Keratinocyte (primary cell): ENCODE measurements around the gene SRD5A2. TPM values are rescaled to one million over a fixed set of nuclear protein-coding genes. Genes with fewer than 3 reads are reported as not detected.

ENCODE experiments used
- DNase-seq: peaks from one replicate; pipeline ENCODE4 v3.0.0-alpha.2; 2011; ENCODE audit warnings: low read depth, missing footprints, low spot score
- FAIRE-seq: peaks from 2 replicates; lab custom pipeline; 2011; peaks lifted over from hg19 to GRCh38; lab: Jason Lieb, UNC
- H2AFZ ChIP-seq: 2 replicates; pipeline ENCODE4 v1.6.0; 2012; ENCODE audit warnings: low read length, control low read depth, inconsistent platforms; ENCODE audit not compliant: control insufficient read depth
- H3K27ac ChIP-seq: 2 replicates; pipeline ENCODE4 v1.5.1; 2011; ENCODE audit warnings: low read length; ENCODE audit not compliant: control insufficient read depth, insufficient read depth
- H3K27me3 ChIP-seq: 3 replicates; pipeline ENCODE4 v1.6.0; 2011; ENCODE audit warnings: low read length; ENCODE audit not compliant: control insufficient read depth, insufficient read depth; ENCODE audit errors: extremely low read depth
- H3K36me3 ChIP-seq, 2 experiments: 2 replicates in 1 of 2; 3 replicates in 1 of 2; pipeline ENCODE4 v1.5.1; 2011; ENCODE audit warnings: low read length in 2 of 2, mild to moderate bottlenecking in 1 of 2; ENCODE audit not compliant: control insufficient read depth in 2 of 2, insufficient read depth in 2 of 2; ENCODE audit errors: extremely low read depth in 1 of 2
- H3K4me1 ChIP-seq: 3 replicates; pipeline ENCODE4 v1.5.1; 2011; ENCODE audit warnings: low read length; ENCODE audit not compliant: control insufficient read depth, insufficient read depth; ENCODE audit errors: extremely low read depth
- H3K4me2 ChIP-seq: 3 replicates; pipeline ENCODE4 v1.6.0; 2011; ENCODE audit warnings: low read depth, low read length; ENCODE audit not compliant: control insufficient read depth, insufficient read depth; ENCODE audit errors: extremely low read depth
- H3K4me3 ChIP-seq, 3 experiments: fragments of 200-600 bp in 1 of 3; sonication (generic) in 1 of 3; 2 replicates in 2 of 3; 3 replicates in 1 of 3; pipeline ENCODE4 v1.5.1; 2011 to 2016; ENCODE audit warnings: low read length in 3 of 3, mild to moderate bottlenecking in 3 of 3, control low read depth in 2 of 3, inconsistent platforms in 1 of 3, low read depth in 1 of 3, mixed read lengths in 1 of 3, mixed run types in 1 of 3, moderate library complexity in 1 of 3; ENCODE audit not compliant: control insufficient read depth in 2 of 3, insufficient read depth in 2 of 3; ENCODE audit errors: extremely low read depth in 1 of 3
- H3K79me2 ChIP-seq: 2 replicates; pipeline ENCODE4 v1.6.0; 2012; ENCODE audit warnings: low read length; ENCODE audit not compliant: control insufficient read depth, insufficient read depth
- H3K9ac ChIP-seq: 3 replicates; pipeline ENCODE4 v1.6.0; 2011; ENCODE audit warnings: low read length; ENCODE audit not compliant: control insufficient read depth, insufficient read depth; ENCODE audit errors: extremely low read depth
- H3K9me1 ChIP-seq: 3 replicates; pipeline ENCODE4 v1.6.0; 2011; ENCODE audit warnings: low read length; ENCODE audit not compliant: control insufficient read depth, insufficient read depth; ENCODE audit errors: extremely low read depth
- H3K9me3 ChIP-seq: 2 replicates; pipeline ENCODE4 v1.5.1; 2012; ENCODE audit warnings: low read depth, low read length; ENCODE audit not compliant: control insufficient read depth
- H4K20me1 ChIP-seq: 3 replicates; pipeline ENCODE4 v1.6.0; 2011; ENCODE audit warnings: low read length; ENCODE audit not compliant: control insufficient read depth, insufficient read depth; ENCODE audit errors: extremely low read depth
- CTCF ChIP-seq, 3 experiments: IDR thresholded peaks in 1 of 3; conservative IDR thresholded peaks in 1 of 3; optimal IDR thresholded peaks in 1 of 3; 2 replicates in 2 of 3; 3 replicates in 1 of 3; pipeline versions ENCODE3 to v1.5.1; 2011; ENCODE audit warnings: low read length in 3 of 3, mild to moderate bottlenecking in 3 of 3, moderate library complexity in 2 of 3, control low read depth in 1 of 3, inconsistent platforms in 1 of 3; ENCODE audit not compliant: insufficient read depth in 2 of 3; ENCODE audit errors: extremely low read depth in 1 of 3
- EZH2 ChIP-seq: IDR thresholded peaks from one replicate; pipeline ENCODE4 v1.6.1; 2012; ENCODE audit warnings: inconsistent platforms, mild to moderate bottlenecking, low read length, moderate library complexity
- dilution Hi-C: fragments of 300-500 bp; cut with MboI; formaldehyde crosslinking; loops from one replicate; pipeline ENCODE4 v1.7.0; 2020; ENCODE audit warnings: low sequenced_read_pairs; ENCODE audit not compliant: extremely low pct_ligation_motif_present
- polyA plus RNA-seq, 5 experiments: library from polyadenylated mRNA; depleted of rRNA in 3 of 5; stranded (reverse) in 3 of 5; stranded (forward) in 1 of 5; unstranded in 1 of 5; fragments of >200 nt; gene quantifications; 1 replicate in 1 of 5; 2 replicates in 3 of 5; 3 replicates in 1 of 5; pipeline versions ENCODE4 v1.2.1 to v1.2.3, GENCODE V29; 2011 to 2012; ENCODE audit warnings: missing spikeins in 2 of 5, low read depth in 1 of 5, low replicate concordance in 1 of 5

Gene SRD5A2
- polyA plus RNA-seq, 1 donor (not counting 4 experiments of a cell fraction or from before 2014, with no cell fraction given) = 0.04 TPM

- no peak overlapping the region for H3K27ac ChIP-seq
- dilution Hi-C loops = no loop called here
- DNase-seq = no peak
- H3K9ac ChIP-seq = no peak overlapping the region
- H3K36me3 ChIP-seq = no peaks in the 10 kb centered on the region
- H3K4me3 ChIP-seq = no peak overlapping the region
- no peak overlapping the region for H2AFZ ChIP-seq
- H3K79me2 ChIP-seq = no peaks in the 10 kb centered on the region
- no peaks in the 10 kb centered on the region for H4K20me1 ChIP-seq
- no peaks in the 10 kb centered on the region for H3K9me1 ChIP-seq
- TF ChIP-seq CTCF (optimal IDR thresholded peaks at IDR 0.05 in 1 of 3, IDR thresholded peaks at IDR 0.05 in 1 of 3, conservative IDR thresholded peaks at IDR 0.05 in 1 of 3; ENCODE audit: extremely low read depth in 1 of 3, insufficient read depth in 2 of 3, low read length in 3 of 3) = no peak
- TF ChIP-seq EZH2 = no peak
- no peak for FAIRE-seq
- H3K9me3 ChIP-seq = no peaks in the 10 kb centered on the region
- no peaks in the 10 kb centered on the region for H3K4me1 ChIP-seq
- no peak overlapping the region for H3K4me2 ChIP-seq
- H3K27me3 ChIP-seq = no peaks in the 10 kb centered on the region
Observed at GRCh38 chr2:31558401-31559295, 22.1 kb downstream of the SRD5A2 start.

GRCh38 chr2:31556940-31557339 is 23.8 kb downstream of the SRD5A2 start:
- H3K27me3 ChIP-seq = peaks cover 3% of the 10 kb centered on the region
- no peak for FAIRE-seq
- H3K27ac ChIP-seq = no peak overlapping the region
- dilution Hi-C loops = no loop called here
- no peak for DNase-seq
- H3K36me3 ChIP-seq = no peaks in the 10 kb centered on the region
- H3K4me3 ChIP-seq = no peak overlapping the region
- TF ChIP-seq EZH2 = no peak
- no peak for TF ChIP-seq CTCF (optimal IDR thresholded peaks at IDR 0.05 in 1 of 3, IDR thresholded peaks at IDR 0.05 in 1 of 3, conservative IDR thresholded peaks at IDR 0.05 in 1 of 3; ENCODE audit: extremely low read depth in 1 of 3, insufficient read depth in 2 of 3, low read length in 3 of 3)
- H3K9ac ChIP-seq = no peak overlapping the region
- no peaks in the 10 kb centered on the region for H3K79me2 ChIP-seq
- no peaks in the 10 kb centered on the region for H3K4me1 ChIP-seq
- H3K9me3 ChIP-seq = no peaks in the 10 kb centered on the region
- H2AFZ ChIP-seq = no peak overlapping the region
- H3K4me2 ChIP-seq = no peak overlapping the region
- no peaks in the 10 kb centered on the region for H4K20me1 ChIP-seq
- no peaks in the 10 kb centered on the region for H3K9me1 ChIP-seq
